HG03108 (cell line): Measurements from ENCODE around the gene ERMP1.

Source experiments
- ATAC-seq: cut with Tn5 transposase; IDR thresholded peaks from one replicate; pipeline ENCODE4 v1.9.1; 2021; ENCODE audit warnings: moderate library complexity; ENCODE audit not compliant: unreplicated experiment

ERMP1 gene

GRCh38 chr9:5853617-5854016 is 20.7 kb upstream of the ERMP1 start:
- no peak for ATAC-seq

- no peak for ATAC-seq
Measured at GRCh38 chr9:5852987-5853386, 20.1 kb upstream of the ERMP1 start.

GRCh38 chr9:5851445-5851844 is 18.5 kb upstream of the ERMP1 start:
- ATAC-seq: peak; percentile 84

- ATAC-seq: no peak
Measured at GRCh38 chr9:5850724-5851122, 17.8 kb upstream of the ERMP1 start.

- ATAC-seq: peak; percentile 31
Measured at GRCh38 chr9:5848372-5848882, 15.5 kb upstream of the ERMP1 start.

- ATAC-seq: no peak
Measured at GRCh38 chr9:5846501-5846921, 13.6 kb upstream of the ERMP1 start.

GRCh38 chr9:5846096-5846495 is 13.2 kb upstream of the ERMP1 start:
- ATAC-seq: no peak

GRCh38 chr9:5845157-5845531 is 12.2 kb upstream of the ERMP1 start:
- no peak for ATAC-seq

- no peak for ATAC-seq
Measured at GRCh38 chr9:5843794-5844471, 11.0 kb upstream of the ERMP1 start.

- no peak for ATAC-seq
Measured at GRCh38 chr9:5842929-5843793, 10.2 kb upstream of the ERMP1 start.

GRCh38 chr9:5841771-5842573 is 9.1 kb upstream of the ERMP1 start:
- ATAC-seq: no peak

GRCh38 chr9:5840788-5841187 is 7.9 kb upstream of the ERMP1 start:
- no peak for ATAC-seq

GRCh38 chr9:5839572-5839902 is 6.6 kb upstream of the ERMP1 start:
- no peak for ATAC-seq

- ATAC-seq: no peak
Measured at GRCh38 chr9:5838884-5839571, 6.1 kb upstream of the ERMP1 start.

- no peak for ATAC-seq
Measured at GRCh38 chr9:5835808-5836207, 2.9 kb upstream of the ERMP1 start.

- ATAC-seq: no peak
Measured at GRCh38 chr9:5834214-5834613, 1.3 kb upstream of the ERMP1 start.

GRCh38 chr9:5832071-5832537 is 813 bp downstream of the ERMP1 start:
- peak; percentile 7 for ATAC-seq

- ATAC-seq: no peak
Measured at GRCh38 chr9:5825895-5826622, 6.9 kb downstream of the ERMP1 start.

GRCh38 chr9:5825223-5825622 is 7.7 kb downstream of the ERMP1 start:
- no peak for ATAC-seq

GRCh38 chr9:5820425-5820824 is 12.5 kb downstream of the ERMP1 start:
- no peak for ATAC-seq
